SU-DHL-6 (cell line): ENCODE results near the gene SCIN.

ENCODE experiments used
- EZH2phosphoT487 ChIP-seq: fragments of 200-600 bp; sonication (generic), shearing (Covaris generic); conservative IDR thresholded peaks from 2 replicates; pipeline ENCODE4 v1.6.1; 2018; ENCODE audit warnings: mild to moderate bottlenecking, antibody characterized with exemption, low read length, moderate library complexity, mixed read lengths
- TF ChIP-seq, protein P1 (sequence below): fragments of 200-600 bp; sonication (generic); IDR thresholded peaks from one replicate; pipeline ENCODE4 v1.5.1; 2017; ENCODE audit warnings: antibody characterized with exemption, mild to moderate bottlenecking, low read length, moderate library complexity; ENCODE audit not compliant: insufficient read depth, poor library complexity, severe bottlenecking

DNA sequence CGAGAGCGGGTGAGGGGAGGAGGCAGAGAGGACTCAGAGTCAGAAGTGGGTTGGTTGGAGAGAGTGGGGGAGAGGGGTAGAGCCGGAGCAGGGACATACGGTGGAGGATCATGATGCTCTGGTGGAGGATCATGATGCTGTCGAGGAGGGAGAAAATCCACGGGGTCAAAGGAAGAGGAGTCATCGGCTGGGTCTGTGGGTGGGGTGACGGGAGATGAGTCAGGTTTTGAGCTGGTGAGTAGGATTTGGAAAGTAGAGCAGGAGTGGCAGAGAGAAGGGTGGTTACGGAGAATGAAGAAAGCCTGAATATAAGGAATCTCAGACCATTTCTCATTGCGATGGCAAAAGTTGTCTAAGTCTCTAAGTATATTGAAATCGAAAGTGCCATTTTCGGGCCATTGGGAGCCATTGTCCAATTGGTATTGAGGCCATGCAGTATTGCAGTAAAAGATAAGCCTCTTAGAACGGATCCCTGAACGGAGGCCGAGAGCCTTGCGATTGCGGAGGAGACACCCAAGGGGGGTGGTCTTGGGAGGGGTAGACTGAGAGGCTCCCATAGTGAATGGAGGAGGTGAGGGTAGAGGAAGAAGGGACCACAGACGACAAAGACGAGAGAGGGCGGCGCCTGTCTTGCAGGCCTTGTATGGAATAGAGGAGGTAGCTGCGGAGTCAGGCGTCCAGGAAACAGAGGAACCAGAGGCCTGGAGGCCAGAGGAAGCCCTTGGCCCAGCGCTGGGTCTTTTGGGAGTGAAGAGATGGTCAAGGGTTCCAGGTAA is 23.8 kb downstream of the SCIN start:
- TF ChIP-seq, protein P1, sequence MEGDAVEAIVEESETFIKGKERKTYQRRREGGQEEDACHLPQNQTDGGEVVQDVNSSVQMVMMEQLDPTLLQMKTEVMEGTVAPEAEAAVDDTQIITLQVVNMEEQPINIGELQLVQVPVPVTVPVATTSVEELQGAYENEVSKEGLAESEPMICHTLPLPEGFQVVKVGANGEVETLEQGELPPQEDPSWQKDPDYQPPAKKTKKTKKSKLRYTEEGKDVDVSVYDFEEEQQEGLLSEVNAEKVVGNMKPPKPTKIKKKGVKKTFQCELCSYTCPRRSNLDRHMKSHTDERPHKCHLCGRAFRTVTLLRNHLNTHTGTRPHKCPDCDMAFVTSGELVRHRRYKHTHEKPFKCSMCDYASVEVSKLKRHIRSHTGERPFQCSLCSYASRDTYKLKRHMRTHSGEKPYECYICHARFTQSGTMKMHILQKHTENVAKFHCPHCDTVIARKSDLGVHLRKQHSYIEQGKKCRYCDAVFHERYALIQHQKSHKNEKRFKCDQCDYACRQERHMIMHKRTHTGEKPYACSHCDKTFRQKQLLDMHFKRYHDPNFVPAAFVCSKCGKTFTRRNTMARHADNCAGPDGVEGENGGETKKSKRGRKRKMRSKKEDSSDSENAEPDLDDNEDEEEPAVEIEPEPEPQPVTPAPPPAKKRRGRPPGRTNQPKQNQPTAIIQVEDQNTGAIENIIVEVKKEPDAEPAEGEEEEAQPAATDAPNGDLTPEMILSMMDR, result no peak
- TF ChIP-seq EZH2phosphoT487, result no peak
